ENCODE measurements around the gene DNAI2.

Gene DNAI2

DNA sequence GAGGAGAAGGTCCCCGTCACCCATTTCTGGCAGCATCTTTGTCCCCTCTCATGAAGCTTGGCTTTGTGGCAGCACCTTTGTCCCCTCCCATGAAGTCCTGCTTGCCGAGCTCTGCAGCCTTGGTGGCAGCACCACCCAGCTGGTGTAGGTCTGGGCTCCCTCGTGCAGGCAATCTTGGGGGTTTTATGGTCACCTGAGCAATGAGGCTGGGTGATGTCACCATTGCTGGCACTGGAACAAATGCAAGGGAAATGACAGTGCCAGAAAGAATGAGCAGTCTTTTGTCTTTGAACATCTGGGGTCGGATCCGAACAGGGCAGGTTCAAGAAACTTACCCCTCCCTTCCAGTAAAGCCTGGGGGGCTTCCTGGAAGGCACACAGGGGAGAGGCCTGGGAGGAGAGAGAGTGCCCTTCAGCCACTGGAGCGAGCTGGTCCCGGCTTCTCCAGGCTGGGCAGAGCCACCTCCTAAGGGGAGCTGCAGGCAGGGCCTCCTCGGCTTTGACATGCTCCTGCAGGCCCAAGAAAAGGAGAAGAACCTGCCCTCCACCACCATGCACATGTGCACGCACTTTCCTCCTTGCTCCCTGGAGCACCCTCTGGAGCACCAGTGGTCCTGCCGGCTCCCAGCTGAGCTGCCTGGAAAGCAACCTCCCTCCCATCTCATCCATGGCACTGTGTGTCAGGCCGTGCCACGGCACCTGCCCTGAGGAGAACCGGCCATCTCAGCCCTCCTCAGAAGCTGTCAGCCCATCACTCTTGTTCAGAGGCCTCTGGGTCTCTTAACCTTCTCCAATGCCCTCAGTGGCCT, 71.6 kb downstream of the DNAI2 start:
- no peak for DNase-seq

DNA sequence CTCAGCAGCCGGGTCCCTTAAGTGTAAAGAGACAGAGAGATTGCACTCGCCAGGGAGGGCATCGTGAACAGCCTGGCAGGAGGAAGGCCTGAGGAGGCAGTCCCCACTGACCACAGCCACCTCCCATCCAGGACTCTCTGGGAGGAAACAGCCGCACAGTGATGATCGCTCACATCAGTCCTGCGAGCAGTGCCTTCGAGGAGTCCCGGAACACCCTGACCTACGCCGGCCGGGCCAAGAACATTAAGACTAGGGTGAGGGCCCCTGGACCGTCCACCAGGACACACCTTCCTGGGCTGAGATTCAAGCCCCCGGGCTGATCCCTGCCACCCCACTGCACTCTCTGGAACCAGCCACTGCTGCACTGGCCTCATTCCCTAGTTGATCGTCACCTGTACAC, 73.6 kb downstream of the DNAI2 start:
- no peak for DNase-seq

DNA sequence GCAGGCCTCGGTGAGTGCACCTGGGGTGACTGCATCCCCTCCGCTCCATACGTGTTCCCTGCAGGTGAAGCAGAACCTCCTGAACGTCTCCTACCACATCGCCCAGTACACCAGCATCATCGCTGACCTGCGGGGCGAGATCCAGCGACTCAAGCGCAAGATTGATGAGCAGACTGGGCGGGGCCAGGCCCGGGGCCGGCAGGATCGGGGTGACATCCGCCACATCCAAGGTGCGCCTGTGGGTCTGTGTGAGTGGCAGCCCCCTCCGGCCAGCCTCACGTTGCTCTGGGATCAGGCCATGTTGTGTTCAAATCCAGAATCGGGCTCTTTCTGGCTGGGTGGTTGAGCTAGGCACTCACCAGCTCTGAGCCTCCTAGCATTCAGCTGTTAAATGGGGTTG, 75.1 kb downstream of the DNAI2 start:
- DNase-seq = no peak

DNA sequence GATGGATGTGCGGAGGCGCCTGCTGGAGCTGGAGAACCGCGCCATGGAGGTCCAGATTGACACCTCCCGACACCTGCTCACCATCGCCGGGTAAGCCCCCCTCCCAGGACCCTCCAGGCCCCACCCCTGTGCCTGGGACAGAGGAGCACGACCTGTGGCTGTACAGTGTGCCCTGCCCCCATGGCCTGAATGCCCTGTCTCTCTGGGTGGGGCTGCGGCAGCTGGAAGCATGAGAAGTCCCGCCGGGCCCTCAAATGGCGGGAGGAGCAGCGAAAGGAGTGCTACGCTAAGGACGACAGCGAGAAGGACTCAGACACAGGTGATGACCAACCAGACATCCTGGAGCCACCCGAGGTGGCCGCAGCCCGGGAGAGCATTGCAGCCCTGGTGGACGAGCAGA, 76.5 kb downstream of the DNAI2 start:
- DNase-seq = no peak

DNA sequence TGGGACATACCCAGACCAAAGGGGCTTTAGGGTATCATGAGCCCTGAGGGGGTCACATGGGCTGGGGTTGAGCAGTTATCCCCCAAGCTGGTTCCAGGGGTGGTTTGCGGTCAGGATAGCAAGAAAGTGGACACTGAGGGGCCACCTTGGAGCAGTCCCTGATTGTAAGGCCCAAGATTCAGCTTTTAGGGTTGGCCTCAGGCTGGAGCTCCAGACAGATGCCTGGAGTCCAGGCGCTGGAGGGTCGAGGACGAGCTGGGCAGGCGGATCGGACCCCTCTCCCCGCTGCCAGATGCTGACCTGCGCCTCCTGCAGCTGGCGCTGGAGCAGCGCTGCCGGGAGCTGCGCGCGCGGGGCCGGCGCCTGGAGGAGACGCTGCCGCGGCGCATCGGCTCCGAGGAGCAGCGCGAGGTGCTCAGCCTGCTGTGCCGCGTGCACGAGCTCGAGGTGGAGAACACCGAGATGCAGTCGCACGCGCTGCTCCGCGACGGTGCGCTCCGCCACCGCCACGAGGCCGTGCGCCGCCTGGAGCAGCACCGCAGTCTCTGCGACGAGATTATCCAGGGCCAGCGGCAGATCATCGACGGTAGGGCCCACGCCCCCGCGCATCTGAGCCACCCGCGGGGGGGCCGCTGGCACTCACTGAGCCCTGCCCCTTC, 77.6 kb downstream of the DNAI2 start:
- DNase-seq = no peak

DNA sequence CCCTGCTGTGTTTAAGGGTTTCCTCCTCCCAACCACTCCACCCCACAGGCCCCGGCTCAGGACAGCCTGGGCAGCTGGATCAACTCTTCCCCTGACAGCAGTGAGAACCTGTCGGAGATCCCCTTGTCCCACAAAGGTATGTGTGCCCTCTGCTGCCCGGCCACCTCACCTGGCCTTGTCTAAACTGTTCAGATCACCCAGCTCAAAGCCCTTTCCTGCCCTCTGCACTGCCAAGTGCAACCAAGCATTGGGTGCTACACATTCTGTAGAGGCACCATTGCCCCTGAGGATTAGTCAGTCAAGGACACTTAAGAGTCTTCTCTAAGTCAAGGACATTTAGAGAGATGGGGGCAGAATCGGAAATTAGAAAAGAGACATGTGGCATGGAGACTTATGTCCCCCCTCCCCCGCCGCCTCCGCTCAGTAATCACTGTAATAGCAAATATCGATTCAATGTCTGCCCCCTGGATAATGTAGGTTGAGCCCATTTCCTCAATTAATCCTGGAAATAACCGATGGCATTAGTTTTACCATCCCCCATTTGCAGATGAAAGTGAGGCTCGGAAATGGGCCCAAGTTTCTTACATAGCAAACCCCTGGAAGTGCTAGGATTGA, 79.5 kb downstream of the DNAI2 start:
- DNase-seq = no peak

DNA sequence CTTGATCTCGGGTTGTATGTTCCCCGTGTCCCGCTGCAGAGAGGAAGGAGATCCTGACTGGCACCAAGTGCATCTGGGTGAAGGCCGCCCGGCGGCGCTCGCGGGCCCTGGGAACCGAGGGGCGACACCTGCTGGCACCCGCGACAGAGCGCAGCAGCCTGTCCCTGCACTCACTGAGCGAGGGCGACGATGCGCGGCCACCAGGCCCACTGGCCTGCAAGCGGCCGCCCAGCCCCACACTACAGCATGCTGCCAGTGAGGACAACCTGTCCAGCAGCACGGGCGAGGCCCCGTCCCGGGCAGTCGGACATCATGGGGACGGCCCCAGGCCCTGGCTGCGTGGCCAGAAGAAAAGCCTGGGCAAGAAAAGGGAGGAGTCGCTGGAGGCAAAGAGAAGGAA, 80.1 kb downstream of the DNAI2 start:
- no peak for DNase-seq

DNA sequence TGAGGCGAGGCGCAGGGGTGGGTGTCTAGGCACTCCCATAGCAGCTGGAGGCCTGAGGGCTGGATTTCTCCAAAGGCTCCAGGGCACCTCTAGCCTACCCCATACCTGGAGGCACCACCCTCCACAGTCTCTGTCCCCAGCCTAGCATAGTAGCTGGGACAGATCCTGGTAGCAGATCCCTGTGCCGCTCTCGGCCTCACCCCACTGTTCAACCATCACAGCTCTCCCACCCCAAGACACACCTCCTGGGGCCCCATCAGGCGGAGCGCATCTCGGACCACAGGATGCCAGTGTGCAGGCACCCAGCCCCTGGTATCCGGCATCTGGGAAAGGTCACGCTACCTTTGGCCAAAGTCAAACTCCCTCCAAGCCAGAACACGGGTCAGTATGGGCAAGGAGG, 80.5 kb downstream of the DNAI2 start:
- no peak for DNase-seq

DNA sequence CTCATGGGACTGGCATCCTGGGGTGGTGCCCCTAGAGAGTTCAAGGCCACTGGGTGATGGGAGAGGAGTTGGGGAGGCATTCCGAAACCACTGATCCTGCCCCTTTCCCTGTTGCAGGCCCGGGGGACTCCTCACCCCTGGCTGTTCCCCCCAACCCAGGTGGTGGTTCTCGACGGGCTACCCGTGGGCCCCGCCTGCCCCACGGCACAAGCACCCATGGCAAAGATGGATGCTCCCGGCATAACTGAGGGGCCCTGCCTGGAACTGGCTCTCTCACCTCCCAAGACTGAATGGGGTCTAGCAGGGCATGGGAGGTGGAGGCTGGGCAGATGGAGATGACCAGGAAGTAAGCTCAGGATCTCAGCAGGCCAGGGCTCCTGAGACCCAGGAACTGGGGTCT, 81.0 kb downstream of the DNAI2 start:
- no peak for DNase-seq

DNA sequence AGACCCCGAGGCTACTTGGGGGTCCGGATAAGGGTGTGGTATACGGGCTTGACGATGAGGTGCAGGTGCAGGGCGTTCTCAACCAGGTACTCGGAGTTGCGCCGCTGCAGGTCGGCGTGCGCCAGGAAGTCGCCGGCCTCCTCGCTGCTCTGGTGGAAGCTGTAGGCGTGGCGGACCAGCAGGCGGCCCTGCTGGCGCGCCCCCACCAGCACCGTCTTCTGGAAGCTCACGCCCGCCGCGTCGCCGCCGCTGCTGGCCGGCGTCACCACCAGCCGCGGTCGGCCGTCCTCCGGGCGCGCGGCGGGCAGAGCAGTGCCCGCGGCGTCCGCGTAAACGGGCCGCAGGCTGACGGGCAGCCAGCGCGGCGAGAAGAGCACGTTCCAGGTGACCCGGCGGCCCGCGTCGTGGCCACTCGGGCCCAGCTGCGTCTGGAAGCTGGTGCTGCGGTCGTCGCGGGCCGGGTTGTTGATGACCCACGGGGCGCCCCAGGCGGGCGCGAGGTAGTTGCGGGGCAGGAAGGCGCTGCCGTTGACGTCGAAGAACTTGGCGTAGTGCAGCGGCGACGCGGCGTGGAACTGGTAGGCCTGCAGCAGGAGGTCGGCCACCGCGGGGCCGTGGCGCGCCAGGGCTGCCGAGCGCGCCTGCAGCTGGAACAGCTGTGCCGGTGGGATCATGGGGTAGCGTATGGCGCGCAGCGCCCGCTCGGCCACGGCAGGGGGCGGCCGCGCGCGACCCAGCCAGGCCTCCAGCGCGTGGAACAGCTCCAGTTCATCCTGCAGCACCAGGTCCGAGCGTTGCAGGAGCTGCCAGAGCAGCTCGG, 82.8 kb downstream of the DNAI2 start:
- DNase-seq = no peak

DNA sequence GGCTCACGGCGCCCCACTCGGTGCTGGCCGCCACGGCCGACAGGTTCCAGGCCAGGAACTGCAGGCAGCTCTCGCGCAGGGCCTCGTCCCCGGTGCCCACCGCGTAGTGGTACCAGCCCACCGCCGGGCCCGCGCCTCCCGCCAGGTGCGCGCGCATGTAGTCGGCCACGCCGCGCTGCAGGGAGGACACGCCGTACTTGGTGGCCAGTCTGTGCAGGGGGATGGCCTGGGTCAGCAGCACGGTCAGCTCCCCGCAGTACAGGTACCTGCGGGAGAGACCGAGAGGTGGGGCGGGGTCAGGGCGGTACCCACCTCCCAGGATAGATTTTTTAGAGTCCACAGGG, 83.4 kb downstream of the DNAI2 start:
- DNase-seq = no peak

DNA sequence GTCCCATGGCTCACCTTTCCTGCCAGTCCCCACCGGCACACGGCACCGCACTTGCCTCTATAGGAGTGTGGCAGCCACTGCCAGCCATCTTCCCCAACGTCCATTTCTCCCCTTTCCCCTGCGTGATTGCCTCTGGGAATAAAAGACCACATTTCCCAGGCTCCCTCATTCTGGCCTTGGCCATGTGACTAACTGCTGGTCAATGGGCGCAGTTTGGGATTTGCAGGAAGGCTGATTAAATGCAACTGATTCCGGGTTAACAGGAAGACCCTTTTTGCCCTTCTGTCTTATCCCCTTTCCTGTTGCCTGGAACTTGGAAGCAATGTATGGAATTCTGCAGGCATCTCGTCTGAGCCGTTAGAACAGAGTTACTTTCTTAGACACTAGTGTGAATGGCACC, 84.7 kb downstream of the DNAI2 start:
- no peak for DNase-seq

DNA sequence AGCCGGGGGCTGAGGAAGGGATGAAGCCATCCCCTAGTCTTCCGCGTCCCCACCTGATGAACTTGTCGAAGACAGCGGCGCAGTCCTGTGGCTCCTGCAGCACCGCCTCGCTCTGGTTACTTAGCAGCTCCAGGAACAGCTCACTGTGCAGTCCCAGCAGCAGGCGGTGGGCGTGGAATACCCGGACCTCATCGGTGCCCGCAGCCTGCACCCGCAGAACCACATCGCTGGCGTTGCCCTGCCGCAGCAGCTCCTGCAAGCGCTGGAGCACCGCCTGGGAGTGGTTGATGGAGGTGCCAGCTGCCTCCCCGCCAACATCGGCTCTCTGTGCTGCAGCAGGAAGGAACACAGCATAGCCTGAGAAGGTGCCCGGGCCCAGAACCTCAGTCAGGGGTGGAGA, 85.9 kb downstream of the DNAI2 start:
- DNase-seq = no peak

DNA sequence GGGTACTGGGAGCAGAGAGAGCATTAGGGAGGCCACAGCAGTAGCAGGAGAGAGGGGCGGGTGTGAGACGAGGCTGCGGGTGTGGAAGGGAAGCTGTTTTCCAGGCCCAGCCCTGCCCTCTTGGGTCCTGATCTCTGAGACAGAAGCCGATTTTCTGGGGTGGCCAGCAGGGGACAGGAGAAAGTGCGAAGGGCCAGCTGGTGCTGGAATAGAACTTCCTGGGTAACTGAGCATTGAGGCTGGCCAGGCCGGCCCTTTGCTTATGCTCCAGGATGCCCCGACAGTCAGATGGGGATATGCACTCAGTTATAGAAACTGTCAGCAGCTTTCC, 86.8 kb downstream of the DNAI2 start:
- no peak for DNase-seq

DNA sequence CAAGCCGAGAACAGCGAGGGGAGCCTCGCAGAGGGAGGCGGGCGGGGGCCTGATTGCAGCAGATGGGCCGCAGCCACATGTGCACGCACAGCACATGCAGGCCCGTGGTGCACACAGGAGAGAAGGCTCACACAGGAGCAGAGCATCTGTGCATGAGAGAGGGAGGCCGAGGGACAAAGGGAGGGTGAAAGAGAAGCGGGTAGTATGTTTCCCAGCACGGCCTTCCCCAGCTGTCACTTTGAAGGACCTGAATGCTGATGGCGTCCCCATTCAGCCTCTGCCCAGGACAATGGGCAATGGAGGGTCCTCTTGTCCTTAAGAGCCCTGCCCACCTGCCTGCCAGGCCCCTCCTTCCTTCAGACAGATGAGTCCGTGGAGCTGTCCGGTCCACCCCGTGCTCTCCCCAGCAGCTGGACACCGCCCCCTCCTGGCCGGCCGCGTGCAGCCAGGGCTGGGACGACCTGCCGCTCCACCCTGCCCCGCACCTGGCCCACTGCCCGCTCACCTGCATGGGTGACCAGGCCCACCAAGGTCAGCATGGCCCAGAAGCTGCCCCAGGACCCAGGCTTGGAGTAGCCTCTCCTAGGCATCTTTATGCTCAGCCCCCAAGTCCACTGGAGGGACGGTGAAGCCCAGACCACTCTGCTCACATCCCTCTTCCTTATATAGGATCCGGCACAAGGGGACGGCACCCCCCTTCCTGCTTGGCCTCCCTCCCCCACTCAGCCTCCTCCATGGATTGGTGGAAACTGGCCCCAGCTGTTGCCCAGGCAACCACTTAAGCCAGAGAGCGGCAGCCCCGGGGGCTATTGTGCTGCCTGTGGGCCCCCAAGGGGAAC, 87.4 kb downstream of the DNAI2 start, which contains the start of gene BTBD17:
BTBD17 (minus strand) TSS at position 639 of the 839 bp plus-strand sequence; CDS start at position 590, 49 bp downstream.
- peak; percentile 76 for DNase-seq

DNA sequence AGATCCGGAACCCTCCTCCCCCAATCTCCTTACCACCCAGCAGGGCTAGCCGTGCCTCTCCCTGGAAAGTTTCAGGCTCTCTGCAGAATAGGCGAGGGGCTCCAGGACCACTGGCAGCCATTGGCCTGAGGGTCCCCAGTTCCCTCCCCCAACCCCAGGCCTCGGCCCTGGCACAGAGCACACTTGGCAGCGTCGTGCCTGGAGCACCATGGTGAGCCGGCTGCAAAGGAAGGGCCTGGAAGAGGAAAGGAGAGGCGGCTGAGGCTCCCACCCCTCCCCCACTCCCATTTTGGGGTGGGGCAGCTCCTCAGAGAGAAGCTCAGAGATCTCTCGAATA, 88.0 kb downstream of the DNAI2 start:
- no peak for DNase-seq

DNA sequence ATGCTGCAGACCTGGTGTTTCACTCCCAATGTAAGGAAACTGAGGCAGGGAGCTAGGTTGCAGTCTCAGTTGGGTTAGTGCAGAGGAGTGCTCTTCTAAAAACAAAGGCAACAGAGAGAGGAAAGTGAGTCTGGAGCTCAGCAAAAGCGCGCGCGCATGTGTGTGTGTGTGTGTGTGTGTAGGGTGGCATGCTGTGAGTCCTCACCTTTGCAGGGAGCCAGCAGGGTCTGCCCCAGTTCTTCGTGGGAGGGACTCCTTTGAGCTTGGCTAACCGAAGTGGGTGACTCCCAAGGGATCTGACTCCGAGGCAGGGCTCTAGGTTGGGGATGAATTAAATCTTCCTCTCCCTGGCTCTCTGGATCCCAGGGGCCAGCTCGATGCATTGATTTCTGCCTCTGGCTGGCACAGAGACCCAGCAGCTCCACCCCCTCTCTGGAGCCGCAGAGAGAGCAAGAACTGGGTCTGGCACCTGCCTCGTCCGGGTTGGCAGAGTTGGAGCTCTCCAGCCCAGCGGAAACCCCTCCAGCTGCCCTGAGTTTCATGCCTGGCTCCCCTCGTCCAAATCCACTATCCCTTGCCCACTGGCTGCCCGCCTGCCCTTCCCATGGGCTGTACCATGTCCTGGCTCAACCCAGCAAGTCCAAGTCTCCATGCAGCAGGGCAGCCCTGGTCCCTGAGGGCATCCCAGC, 88.9 kb downstream of the DNAI2 start:
- no peak for DNase-seq

All from NCI-H1105 treated with DMSO at 0.1 percent for 48 hours (cell line).